HG02970 (cell line): Measurements from ENCODE around the gene PIM3.
"Not testable (repeated sequence)": the region's sequence is repeated elsewhere in the genome, so short reads cannot be mapped to it uniquely, and the experiment has no call there.

Experiments used
- ATAC-seq: cut with Tn5 transposase; IDR thresholded peaks from one replicate; pipeline ENCODE4 v1.9.1; 2021; ENCODE audit warnings: mild to moderate bottlenecking, moderate library complexity, moderate number of reproducible peaks; ENCODE audit not compliant: unreplicated experiment, low FRiP score

The PIM3 gene

DNA sequence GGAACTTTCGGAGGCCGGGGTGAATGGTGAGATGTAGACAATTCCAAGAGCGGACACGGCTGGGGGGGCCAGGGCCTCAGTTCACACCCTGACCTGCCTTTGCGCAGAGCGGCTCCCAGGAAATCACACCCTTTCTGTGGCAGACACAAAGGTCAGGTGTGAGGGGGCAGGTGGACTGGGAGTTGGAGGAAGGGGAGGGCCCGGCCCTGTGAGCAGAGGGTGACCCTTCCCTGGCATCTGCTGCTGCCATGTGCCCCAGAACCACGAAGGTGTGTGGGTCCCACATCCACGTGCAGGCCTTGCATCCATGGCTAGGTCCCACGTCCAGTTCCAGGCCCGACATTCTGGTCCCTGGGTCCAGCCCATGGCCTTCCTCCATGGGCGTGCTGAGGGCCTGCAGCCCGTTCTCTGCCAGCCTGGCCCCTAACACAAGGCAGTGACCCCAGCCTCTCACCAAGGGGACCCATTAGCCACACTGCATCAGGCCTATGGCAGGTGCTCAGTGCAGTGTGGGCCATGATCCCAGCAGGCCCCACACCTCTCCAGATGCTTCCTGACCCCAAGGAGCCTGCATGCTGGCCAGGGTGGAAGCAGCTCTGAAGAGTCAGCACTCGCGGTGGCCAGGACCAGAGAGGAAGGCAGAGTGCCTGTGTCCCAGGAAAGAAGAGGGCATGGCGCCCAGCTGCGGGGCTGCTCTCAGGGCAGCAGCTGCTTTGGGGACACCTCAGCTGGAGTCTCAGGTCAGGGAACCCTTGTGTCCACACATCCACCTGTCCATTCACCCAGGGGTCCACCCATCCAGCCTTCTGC, 18.9 kb upstream of the PIM3 start:
- ATAC-seq, result no peak

DNA sequence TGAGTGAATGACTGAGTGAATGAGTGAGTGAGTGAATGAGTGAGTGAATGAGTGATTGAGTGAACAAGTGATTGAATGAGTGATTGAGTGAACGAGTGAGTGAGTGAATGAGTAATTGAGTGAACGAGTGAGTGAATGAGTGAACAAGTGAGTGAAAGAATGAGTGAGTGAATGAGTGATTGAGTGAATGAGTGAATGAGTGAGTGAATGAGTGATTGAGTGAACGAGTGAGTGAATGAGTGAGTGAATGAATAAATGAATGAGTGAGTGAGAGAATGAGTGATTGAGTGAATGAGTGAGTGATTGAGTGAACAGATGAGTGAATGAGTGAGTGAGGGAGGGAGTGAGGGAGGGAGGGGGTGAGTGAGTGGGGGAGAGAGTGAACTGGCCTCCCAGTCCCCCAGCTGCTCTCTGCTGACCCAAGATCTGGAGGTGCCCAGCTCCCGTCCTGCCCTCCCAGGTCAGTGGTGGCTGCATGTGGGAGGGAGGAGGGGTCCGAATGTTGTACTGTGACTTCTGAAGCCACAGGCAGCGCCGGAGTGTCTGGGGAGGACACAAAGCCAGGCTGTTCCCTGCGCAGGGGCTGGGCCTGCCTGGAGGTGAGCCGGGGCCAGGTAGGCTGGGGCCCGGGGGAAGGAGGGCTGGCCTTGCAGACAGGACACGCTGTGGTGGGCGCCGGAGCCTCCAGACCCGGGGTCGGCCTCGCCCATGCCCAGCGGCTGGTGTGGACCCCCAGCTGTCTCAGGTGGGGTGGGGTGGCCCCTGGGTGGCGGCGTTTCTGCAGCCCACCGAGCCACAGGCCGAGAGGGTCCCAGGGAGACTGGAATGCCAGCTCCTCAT, 17.8 kb upstream of the PIM3 start:
- no peak for ATAC-seq

DNA sequence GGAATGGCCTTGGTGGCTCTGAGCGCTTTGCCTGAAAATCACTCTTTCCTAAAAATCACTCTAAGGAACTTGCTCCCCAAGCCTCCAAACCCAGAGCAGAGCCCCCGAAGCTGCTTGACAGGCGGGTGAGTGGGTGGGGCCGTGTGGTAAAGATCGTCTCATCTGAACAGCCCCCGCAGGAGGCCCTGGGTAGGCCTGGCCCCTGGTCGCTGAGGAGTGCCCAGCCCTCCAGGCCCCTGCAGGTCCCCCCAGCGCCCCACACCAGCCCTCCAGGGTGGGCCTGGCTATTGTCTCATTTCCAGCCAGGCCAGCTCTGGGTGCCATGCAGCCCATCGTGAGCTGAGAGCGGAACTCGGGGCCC, 17.2 kb upstream of the PIM3 start:
- no peak for ATAC-seq

DNA sequence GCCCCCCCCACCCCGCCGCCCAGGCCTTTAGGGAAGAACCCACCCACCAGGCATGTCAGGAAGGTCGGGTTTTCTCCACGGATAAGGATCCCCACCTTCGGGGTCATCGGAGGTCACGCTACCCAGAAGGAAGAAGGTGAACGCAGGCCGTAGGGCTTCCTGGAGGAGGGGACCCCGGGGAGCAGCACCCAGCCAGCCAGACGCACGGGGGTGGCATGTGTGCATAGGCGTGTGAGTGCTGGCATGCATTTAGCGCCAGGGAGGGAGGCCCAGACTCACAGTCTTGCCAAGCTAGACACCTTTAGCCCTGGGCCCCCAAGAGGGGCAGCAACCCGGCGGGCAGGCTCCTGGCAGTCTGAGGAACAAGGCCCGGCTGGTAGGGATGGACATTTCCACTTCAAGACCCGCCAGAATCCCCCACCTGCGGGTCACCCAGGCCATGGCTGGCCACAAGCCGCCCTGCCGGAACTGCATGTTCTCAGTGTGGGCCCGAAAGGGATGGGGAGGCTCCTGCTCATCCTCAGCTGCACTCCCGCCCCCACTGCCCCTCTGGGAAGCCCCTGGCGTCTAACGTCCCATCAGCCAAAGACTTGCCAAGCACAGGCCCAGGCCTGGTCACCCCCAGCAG, 16.7 kb upstream of the PIM3 start:
- ATAC-seq, result no peak

DNA sequence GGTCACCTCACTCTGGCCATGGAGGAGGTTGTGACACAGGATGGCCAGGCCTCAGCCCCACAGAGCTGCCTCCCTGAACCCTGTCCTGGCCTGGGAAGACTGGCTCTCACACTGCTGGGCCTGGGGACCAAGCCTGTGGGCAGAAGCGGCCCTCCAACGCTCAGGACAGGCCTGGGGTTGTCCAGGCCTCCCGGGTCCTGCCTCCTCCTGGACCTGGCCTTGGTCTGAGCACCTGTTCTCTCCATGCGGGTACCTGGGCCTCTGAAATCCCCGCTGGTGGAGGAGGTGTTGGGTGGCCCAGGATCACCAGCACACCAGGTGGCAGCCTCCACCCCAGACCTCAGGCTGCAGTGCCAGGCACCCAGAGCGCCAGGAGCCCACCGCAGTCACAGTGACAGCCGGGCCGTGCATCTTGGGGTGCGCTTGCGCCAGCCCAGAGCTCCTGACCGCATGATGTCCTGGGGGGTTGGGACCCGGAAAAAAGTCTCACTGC, 16.1 kb upstream of the PIM3 start:
- ATAC-seq, result no peak

DNA sequence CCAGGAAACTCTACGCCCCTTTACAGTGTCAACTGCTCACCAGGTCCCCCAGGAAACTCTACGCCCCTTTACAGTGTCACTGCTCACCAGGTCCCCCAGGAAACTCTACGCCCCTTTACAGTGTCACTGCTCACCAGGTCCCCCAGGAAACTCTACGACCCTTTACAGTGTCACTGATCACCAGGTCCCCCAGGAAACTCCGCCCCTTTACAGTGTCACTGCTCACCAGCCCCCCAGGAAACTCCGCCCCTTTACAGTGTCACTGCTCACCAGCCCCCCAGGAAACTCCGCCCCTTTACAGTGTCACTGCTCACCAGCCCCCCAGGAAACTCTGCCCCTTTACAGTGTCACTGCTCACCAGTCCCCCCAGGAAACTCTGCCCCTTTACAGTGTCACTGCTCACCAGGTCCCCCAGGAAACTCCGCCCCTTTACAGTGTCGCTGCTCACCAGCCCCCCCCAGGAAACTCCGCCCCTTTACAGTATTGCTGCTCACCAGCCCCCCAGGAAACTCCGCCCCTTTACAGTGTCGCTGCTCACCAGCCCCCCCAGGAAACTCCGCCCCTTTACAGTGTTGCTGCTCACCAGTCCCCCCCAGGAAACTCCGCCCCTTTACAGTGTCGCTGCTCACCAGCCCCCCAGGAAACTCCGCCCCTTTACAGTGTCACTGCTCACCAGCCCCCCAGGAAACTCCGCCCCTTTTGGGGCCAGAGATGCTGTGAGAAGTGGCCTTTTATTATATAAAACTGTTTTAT, 15.4 kb upstream of the PIM3 start:
- ATAC-seq, result not testable (repeated sequence)

DNA sequence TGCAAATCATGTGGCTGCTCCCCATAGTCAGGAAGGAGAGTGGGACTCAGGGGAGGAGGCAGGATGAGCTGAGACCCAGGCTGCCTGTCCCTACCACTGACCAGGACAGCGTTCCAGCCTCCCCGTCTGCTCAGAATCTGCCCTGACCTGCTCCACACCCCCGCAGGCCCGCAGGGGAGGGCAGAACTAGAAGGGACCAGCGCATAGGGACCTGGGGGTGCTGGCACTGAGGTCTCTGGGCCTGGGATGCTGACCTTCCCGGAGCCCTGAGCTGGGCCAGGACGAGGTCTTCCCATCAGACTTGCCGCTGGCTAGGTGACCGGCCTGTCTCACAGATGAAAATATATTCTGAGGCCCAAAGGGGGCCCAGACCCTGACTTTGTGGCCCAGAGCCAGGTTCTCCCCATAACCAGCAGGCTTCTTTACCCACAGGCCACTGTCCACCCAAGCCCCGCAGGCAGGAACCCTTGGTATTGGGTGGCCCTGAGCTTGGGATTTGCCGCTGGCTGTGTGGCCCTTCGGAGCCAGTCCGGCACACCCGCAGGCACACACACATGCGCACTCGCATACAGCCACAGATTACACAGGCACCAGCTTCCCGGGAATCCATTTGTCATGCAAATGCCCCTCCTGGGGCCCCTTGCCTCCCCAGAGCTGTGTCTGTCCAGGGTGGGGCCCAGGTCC, 13.8 kb upstream of the PIM3 start:
- no peak for ATAC-seq

DNA sequence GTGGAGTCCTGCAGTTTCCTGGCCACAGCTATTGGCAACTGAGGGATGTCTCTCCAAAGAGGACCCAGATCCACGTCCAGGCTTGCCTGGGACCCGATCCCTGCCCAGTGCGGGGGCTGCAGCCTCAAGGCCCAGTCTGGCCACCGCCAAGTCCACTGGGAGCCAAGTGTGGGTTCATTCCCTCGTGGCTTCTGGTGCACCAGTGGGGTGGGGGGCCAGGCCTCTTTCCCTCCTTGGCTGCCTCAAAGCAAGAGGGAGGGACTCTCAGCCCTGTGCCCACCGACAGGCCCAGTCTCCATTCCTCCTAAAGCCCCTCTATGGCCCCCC, 13.3 kb upstream of the PIM3 start:
- ATAC-seq, result no peak

DNA sequence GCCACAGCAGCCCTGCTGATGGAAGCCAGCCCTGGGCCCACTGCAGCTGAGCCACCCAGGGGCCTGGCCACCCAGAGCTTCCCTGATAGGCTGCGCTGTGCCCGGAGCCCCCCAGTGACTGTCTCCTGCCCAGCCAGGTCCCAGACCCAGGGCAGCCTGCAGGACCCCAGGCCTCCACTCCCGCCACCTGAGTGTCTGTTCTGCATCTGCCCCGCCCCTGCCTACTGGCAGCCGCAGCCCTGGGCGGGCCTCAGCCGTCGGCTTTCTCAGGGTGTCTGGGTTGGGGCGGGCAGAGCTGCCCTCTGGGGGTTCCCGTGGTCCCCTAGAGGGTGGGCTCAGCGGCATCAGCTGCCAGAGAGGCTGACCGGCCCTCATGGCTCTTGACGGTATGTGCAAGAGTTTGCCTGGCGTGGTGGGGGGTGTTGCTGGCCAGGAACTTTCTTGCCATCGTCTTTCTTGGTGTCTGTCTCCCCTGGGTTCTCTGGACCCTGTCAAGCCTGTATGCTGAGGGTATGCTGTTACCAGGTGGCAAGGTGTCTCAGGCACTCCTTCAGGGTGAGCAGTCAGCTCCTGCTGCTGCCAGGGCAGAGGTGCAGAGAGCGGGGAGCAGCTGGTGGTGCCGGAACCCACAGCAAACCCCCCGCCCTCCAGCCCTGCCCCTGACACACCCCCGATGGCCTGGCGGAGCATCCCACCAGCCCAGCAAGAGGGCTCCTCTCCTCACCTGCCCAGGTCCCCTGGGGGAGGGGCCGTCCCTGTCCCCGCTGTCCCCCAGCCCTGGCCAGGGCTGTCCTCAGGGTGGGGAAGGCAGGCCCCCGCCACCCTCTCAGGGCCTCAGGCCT, 12.2 kb upstream of the PIM3 start:
- ATAC-seq, result no peak

DNA sequence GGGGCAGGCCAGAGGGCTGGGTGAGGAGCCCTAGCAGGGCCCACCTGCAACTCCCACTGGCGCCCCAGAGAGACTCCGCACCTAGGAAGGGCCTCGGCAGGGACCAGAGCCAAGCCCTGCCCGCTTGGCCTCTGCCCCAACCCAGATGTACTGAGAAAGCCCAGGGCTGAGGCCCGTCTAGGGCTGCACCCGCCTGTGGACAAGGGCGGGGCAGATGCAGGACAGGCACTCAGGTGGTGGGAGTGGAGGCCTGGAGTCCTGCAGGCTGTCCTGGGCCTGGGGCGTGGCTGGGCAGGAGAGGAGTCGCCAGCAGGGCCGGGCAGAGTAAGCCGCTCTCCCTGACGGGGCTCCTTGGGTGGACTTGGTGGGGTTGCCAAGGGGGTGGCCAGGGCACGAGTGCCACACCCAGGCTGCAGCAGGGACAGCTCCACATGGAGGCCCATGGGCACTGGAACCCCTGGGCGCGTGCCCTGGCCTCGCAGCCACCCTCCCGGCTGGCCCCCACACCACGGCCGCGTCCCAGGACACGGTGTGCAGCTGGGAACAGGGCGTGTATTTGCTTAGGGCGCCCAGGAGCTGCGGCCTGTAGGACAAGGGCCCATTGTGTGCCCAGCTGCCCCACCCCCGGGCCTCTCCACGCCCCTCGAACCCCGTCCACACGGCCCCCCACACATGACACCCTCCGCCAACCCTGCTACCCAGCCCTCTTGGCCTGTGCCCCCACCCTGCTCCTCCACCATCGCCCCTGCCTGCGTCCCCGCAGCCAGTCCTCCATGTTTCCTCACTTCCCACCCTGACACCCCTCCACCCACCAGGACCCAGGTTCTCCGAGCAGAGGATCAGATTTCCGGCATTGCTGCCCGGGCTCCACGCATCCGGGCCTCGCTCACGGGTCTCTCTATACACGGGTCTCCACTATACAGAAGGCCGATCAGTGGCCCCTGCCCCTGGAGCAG, 11.3 kb upstream of the PIM3 start:
- ATAC-seq, result no peak

DNA sequence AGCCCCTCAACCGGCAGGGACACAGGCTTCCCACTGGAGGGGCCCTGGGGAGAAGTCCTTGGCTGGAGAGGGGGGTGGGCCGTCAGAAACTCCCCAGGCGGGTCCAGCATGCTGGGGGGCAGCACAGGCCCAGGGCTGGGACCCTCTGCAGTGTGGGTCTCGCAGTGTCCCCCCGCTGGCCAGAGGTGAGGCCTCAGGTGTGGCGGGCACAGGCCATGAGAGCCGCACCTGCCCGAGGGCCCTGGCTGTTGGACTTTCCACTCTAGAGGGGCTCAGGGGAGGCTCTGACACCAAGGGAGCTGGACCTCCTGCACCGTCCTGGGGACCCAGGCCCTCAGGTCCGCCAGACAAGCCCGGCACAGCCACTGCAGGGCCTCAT, 10.7 kb upstream of the PIM3 start:
- ATAC-seq, result no peak

DNA sequence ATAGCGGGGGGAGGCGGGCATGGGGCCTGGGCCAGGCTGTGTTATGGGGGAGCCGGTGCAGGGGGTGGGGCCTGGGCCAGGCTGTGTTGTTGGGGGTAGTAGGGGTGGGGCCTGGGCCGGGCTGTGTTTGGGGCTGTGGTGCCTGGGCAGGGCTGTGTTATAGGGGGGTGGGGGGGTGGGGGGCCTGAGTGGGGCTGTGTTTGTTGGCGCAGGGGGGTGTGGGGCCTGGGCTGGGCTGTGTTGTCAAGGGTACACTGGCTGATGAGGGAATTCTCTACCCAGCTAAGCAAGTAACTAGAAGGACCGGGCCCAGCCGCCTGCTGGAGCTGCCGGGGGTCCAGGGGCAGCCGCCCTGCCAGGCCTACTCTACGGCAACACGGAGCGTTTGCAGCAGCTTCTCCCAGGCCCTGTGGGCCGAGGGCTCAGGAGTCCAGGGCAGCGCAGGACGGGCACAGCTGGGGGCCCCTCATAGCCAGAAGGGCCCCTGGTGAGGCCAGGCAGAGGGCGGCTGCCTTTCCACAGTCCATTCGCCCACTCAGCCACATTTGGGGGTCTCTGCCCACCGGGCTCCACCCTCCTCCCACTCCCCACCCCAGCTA, 10.1 kb upstream of the PIM3 start:
- ATAC-seq, result no peak

DNA sequence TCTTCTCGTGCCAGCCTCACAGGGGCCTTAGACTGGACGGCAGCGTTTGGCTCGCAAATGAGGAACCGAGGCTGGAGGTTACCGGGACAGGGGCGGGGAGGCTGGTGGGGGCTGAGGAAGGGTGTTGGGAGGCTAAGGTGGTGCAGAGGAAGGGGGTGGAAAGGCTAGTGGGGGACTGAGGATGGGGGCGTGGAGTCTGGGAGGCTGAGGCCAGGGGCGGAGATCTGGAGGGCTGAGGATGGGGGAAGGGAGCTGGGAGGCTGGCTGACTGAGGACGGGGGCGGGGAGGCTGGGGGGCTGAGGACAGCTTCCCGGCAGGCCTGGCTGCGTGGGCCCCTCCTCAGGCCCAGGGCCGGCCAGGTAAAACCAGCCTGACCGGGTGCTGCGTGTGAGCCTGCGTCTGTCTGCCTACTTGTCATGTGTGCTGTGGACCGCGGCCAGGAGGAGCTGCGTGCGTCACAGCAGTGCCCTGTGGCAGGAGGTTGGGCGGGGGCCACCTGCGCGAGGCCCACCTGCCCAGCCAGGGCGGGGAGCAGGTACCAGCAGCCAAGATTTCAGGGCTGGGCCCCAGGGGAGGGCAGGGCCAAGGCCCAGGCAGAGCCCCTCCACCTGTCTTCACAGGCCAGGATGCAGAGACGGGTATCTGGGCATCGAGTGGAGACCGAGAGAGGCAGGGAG, 9.4 kb upstream of the PIM3 start:
- no peak for ATAC-seq

DNA sequence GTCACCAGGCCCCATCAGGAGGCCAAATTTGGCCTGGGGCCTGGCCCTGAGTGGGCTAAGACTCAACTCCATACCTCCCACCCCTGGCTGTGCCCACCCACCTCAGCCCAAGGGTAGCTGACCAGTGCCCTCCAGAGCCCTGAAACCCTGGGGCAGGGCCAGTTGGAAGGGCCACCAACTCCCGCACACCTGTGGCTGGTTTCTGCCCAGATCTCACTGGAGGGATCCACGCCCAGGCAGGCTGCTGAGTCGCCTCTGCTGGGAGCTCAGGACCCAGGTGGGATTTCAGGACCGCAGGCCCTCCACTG, 8.9 kb upstream of the PIM3 start:
- ATAC-seq, result no peak

DNA sequence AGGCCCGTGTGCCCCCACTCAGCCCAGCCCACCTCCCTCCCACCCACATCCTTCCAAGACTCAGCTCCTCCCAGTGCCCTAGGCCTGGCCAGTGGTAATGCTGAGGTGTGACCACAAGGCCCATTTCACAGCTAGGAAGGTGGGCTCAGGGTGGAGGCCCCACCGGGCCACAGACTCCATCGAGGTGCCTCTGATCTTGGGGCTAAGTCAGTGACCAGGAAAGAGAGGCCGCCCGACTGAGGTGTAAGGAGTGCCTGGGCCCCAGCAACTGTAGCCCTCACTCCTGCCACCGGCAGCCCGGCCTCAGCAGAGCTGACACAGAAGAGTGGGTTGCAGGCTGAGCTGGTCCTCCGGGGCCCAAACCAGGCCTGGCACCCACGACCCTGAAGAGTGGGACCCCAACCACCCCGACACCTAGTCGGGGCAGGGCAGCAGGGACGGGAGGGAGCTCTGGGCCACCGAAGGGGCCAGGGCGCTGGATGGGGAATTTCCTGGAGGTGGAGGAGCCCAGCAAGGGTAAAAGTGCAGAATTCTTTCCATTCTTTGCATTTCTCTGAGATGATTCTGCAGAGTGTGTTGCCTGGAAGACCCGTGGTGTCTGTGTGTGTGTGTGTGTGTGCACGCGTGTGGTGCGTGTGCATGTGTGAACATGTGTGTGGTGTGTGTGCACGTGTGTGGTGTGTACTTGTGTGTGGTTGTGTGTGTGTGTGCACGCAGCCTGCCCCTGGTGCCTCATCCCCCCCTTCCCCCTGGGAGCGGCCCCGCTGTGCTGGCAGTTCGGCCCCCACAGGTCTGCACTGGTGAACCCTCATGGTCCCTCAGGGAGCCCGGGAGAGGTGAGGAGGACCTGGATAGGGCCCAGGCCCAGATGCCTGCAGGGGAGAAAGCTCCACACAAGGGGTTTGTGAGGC, 8.3 kb upstream of the PIM3 start:
- ATAC-seq, result no peak

DNA sequence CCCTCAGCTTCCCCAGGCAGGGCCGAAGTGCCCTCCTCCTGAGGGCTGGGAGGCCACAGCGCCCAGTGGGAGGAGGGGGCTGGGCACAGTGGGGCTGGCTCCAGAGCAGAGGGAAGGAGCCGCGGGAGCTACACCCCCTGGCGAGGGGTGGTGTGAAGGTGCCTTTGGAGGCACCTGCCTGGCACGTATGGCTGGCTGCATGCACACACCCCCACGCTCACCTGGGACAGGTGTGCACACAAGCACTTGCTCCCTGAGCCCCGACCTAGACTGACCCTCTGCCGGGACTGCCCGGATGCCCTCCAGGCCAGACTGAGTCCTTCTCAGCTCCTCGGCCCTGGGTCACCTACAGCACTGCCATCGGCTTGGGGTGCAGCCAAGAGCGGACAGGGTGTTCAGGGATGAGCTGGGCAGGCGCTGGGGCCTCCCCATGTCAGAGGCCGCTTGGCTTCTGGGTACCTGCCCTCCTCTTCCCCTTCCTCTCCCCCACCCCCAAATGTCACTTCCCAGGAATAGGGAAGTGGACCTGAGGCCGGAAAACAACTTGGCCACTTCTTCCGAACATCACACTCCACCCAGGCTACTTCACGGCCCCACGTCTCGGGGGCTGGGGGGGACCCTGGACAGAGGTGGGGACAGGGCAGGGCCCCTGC, 7.4 kb upstream of the PIM3 start:
- ATAC-seq, result no peak
